ENCODE data around the gene ULK3.

Gene ULK3

GRCh38 chr15:74815121-74815934, 27.6 kb downstream of the ULK3 start:
- Histone ChIP-seq H3K27me3 (ENCODE audit: low read depth, low read length) (no peaks in the 10 kb centered on the region), H3K27ac (ENCODE audit: low read length) (peak overlapping the region; percentile 28), H3K4me3 (ENCODE audit: low read length) (peak overlapping the region; percentile 54), H3K36me3 (replicated peaks; ENCODE audit: low read depth, low read length) (no peaks in the 10 kb centered on the region), H3K9me3 (ENCODE audit: insufficient read depth, low read length) (no peaks in the 10 kb centered on the region), H3K9ac (ENCODE audit: low read length) (peak overlapping the region; percentile 56), H3K79me2 (ENCODE audit: low read length) (no peaks in the 10 kb centered on the region), H4K20me1 (ENCODE audit: insufficient read depth, low read length) (no peaks in the 10 kb centered on the region), H3K4me1 (ENCODE audit: low read length) (peaks cover 34% of the 10 kb centered on the region), H3K4me2 (ENCODE audit: low read length) (peak overlapping the region; percentile 66), H2AFZ (ENCODE audit: low read depth, low read length) (no peak overlapping the region)
- no peak for TF ChIP-seq EZH2phosphoT487 (IDR thresholded peaks at IDR 0.05; ENCODE audit: low read depth)
- TF ChIP-seq, protein P1, sequence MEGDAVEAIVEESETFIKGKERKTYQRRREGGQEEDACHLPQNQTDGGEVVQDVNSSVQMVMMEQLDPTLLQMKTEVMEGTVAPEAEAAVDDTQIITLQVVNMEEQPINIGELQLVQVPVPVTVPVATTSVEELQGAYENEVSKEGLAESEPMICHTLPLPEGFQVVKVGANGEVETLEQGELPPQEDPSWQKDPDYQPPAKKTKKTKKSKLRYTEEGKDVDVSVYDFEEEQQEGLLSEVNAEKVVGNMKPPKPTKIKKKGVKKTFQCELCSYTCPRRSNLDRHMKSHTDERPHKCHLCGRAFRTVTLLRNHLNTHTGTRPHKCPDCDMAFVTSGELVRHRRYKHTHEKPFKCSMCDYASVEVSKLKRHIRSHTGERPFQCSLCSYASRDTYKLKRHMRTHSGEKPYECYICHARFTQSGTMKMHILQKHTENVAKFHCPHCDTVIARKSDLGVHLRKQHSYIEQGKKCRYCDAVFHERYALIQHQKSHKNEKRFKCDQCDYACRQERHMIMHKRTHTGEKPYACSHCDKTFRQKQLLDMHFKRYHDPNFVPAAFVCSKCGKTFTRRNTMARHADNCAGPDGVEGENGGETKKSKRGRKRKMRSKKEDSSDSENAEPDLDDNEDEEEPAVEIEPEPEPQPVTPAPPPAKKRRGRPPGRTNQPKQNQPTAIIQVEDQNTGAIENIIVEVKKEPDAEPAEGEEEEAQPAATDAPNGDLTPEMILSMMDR (IDR thresholded peaks at IDR 0.05; ENCODE audit: low read depth, low read length): no peak

DNA sequence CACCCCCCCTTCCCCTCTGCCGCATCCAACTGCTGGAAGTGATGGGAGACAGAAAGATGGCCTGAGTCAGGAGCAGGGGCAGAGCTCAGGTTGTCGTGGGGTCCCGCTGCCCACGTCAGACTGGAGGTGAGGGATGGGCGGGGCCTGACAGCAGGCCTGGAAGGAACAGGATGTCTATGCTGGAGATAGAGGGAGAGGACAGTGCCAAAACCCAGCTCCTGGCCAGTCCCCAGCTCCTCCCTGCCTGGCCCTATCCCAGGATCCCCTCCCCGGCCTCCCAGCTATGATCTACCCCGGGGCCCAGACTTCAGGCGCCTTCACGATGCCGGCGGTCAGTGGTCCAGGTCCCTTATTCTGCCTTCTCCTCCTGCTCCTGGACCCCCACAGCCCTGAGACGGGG, 30.4 kb downstream of the ULK3 start, which contains the start of gene LMAN1L:
Gene LMAN1L (plus strand): TSS at position 303 of the 400 bp plus-strand sequence. CDS start 20 bp downstream, at position 323.
- no peaks in the 10 kb centered on the region for H3K79me2 ChIP-seq (ENCODE audit: low read length)
- no peaks in the 10 kb centered on the region for H3K27me3 ChIP-seq (ENCODE audit: low read depth, low read length)
- no peak within 1 kb of the TSS for H2AFZ ChIP-seq (ENCODE audit: low read depth, low read length)
- no peak within 1 kb of the TSS for H3K4me3 ChIP-seq (ENCODE audit: low read length)
- no peaks in the 10 kb centered on the region for H3K9me3 ChIP-seq (ENCODE audit: insufficient read depth, low read length)
- H3K36me3 ChIP-seq (replicated peaks; ENCODE audit: low read depth, low read length): no peaks in the 10 kb centered on the region
- H3K4me1 ChIP-seq (ENCODE audit: low read length): peaks cover 32% of the 10 kb centered on the region
- H3K4me2 ChIP-seq (ENCODE audit: low read length): no peak within 1 kb of the TSS
- no peak within 1 kb of the TSS for H3K9ac ChIP-seq (ENCODE audit: low read length)
- H3K27ac ChIP-seq (ENCODE audit: low read length): no peak within 1 kb of the TSS
- TF ChIP-seq EZH2phosphoT487 (IDR thresholded peaks at IDR 0.05; ENCODE audit: low read depth): no peak
- TF ChIP-seq, protein P1 (IDR thresholded peaks at IDR 0.05; ENCODE audit: low read depth, low read length): no peak
- H4K20me1 ChIP-seq (ENCODE audit: insufficient read depth, low read length): no peaks in the 10 kb centered on the region

DNA sequence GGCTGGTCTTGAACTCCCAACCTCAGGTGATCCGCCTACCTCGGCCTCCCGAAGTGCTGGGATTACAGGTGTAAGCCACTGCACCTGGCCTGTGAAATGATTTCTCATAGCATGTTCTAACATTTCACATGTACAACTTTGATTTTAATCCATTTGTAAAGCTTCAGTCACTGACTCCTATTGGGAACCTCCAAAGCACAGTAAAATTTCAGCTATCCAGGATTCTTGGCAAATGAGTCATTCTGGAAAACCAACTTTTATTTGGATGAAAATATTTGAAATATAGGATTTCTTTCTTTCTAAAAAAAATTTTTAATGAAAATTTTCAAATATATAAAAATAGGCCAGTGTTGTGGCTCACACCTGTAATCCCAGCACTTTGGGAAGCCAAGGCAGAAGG, 33.0 kb downstream of the ULK3 start:
- H3K4me3 ChIP-seq (ENCODE audit: low read length): no peak overlapping the region
- H3K4me2 ChIP-seq (ENCODE audit: low read length): no peak overlapping the region
- H3K4me1 ChIP-seq (ENCODE audit: low read length): peaks cover 10% of the 10 kb centered on the region
- TF ChIP-seq, protein P1 (IDR thresholded peaks at IDR 0.05; ENCODE audit: low read depth, low read length): no peak
- TF ChIP-seq EZH2phosphoT487 (IDR thresholded peaks at IDR 0.05; ENCODE audit: low read depth): no peak
- no peaks in the 10 kb centered on the region for H3K27me3 ChIP-seq (ENCODE audit: low read depth, low read length)
- no peaks in the 10 kb centered on the region for H3K79me2 ChIP-seq (ENCODE audit: low read length)
- no peaks in the 10 kb centered on the region for H3K9me3 ChIP-seq (ENCODE audit: insufficient read depth, low read length)
- no peak overlapping the region for H2AFZ ChIP-seq (ENCODE audit: low read depth, low read length)
- no peaks in the 10 kb centered on the region for H4K20me1 ChIP-seq (ENCODE audit: insufficient read depth, low read length)
- H3K9ac ChIP-seq (ENCODE audit: low read length): no peak overlapping the region
- no peak overlapping the region for H3K27ac ChIP-seq (ENCODE audit: low read length)
- H3K36me3 ChIP-seq (replicated peaks; ENCODE audit: low read depth, low read length): peaks cover under 1% of the 10 kb centered on the region

DNA sequence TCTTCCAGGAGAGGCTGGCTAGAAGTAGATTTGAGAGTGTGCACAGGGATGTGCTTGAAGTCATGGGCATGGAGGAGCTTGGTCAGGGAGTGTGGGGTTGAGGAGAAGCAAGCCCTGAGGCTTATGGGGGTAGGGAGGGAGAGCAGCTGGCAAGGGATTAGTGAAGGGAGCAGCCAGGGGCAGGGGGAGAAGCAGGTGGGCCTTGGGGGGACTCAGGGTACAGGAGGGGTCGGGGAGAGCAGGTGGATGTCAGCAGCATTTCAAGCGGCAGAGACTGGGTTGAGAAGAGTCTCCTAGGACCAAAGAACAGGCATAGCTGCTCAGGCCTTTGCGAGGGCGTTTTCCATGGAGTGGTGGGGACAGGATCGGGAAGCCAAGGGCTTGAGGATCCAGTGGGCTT, 33.7 kb downstream of the ULK3 start:
- H3K27ac ChIP-seq (ENCODE audit: low read length): no peak overlapping the region
- H3K4me2 ChIP-seq (ENCODE audit: low read length): no peak overlapping the region
- no peak overlapping the region for H2AFZ ChIP-seq (ENCODE audit: low read depth, low read length)
- H3K79me2 ChIP-seq (ENCODE audit: low read length): no peaks in the 10 kb centered on the region
- no peak overlapping the region for H3K9ac ChIP-seq (ENCODE audit: low read length)
- peaks cover 2% of the 10 kb centered on the region; the same call in 1 of the 2 replicates for H4K20me1 ChIP-seq (ENCODE audit: insufficient read depth, low read length)
- peaks cover 7% of the 10 kb centered on the region for H3K4me1 ChIP-seq (ENCODE audit: low read length)
- TF ChIP-seq, protein P1 (IDR thresholded peaks at IDR 0.05; ENCODE audit: low read depth, low read length): no peak
- no peak for TF ChIP-seq EZH2phosphoT487 (IDR thresholded peaks at IDR 0.05; ENCODE audit: low read depth)
- H3K4me3 ChIP-seq (ENCODE audit: low read length): no peak overlapping the region
- peaks cover 7% of the 10 kb centered on the region for H3K36me3 ChIP-seq (replicated peaks; ENCODE audit: low read depth, low read length)
- H3K9me3 ChIP-seq (ENCODE audit: insufficient read depth, low read length): no peaks in the 10 kb centered on the region
- no peaks in the 10 kb centered on the region for H3K27me3 ChIP-seq (ENCODE audit: low read depth, low read length)

All from OCI-LY3 (cell line).